H54 (cell line): ENCODE results near the gene PID1.

ENCODE experiments used
- DNase-seq: peaks from one replicate; pipeline ENCODE4 v3.0.0; 2011; ENCODE audit warnings: low spot score, mixed read lengths; ENCODE audit not compliant: insufficient read length
- FAIRE-seq: peaks from 3 replicates; lab custom pipeline; 2011; peaks lifted over from hg19 to GRCh38; lab: Jason Lieb, UNC
- POLR2A ChIP-seq: IDR thresholded peaks from 2 replicates; pipeline ENCODE4 v1.6.1; 2011; ENCODE audit warnings: low read depth, mild to moderate bottlenecking, low read length

Gene PID1

GRCh38 chr2:229059331-229060033 lies 211.6 kb downstream of the PID1 start:
- TF ChIP-seq POLR2A = no peak
- DNase-seq = no peak
- FAIRE-seq = no peak

- TF ChIP-seq POLR2A = no peak
- no peak for DNase-seq
- FAIRE-seq = no peak
These were observed 213.0 kb downstream of the PID1 start for GRCh38 chr2:229057976-229058553.

- TF ChIP-seq POLR2A = no peak
- no peak for DNase-seq
- no peak for FAIRE-seq
These were observed 216.8 kb downstream of the PID1 start for GRCh38 chr2:229054311-229054710.

GRCh38 chr2:229051798-229052197 lies 219.3 kb downstream of the PID1 start:
- no peak for DNase-seq
- no peak for TF ChIP-seq POLR2A
- no peak for FAIRE-seq

- TF ChIP-seq POLR2A = no peak
These were observed 221.0 kb downstream of the PID1 start for GRCh38 chr2:229050133-229050532.

GRCh38 chr2:229048134-229048533 lies 223.0 kb downstream of the PID1 start:
- DNase-seq = no peak

More at GRCh38 chr2:229050133-229050532, 221.0 kb downstream of the PID1 start:
- DNase-seq (no peak), FAIRE-seq (no peak)

GRCh38 chr2:229045671-229046070 lies 225.4 kb downstream of the PID1 start:
- no peak for FAIRE-seq
- TF ChIP-seq POLR2A = no peak
- DNase-seq = no peak

More at GRCh38 chr2:229048134-229048533, 223.0 kb downstream of the PID1 start:
- no peak for TF ChIP-seq POLR2A
- FAIRE-seq = no peak

- no peak for FAIRE-seq
- no peak for DNase-seq
- no peak for TF ChIP-seq POLR2A
These were observed 226.5 kb downstream of the PID1 start for GRCh38 chr2:229044581-229044980.

GRCh38 chr2:229043681-229044080 lies 227.4 kb downstream of the PID1 start:
- DNase-seq (no peak), FAIRE-seq (no peak)
- no peak for TF ChIP-seq POLR2A

- no peak for TF ChIP-seq POLR2A
- FAIRE-seq = no peak
- no peak for DNase-seq
These were observed 228.7 kb downstream of the PID1 start for GRCh38 chr2:229042349-229042748.

GRCh38 chr2:229041691-229042090 lies 229.4 kb downstream of the PID1 start:
- TF ChIP-seq POLR2A = no peak
- DNase-seq (no peak), FAIRE-seq (no peak)

GRCh38 chr2:229037621-229038020 lies 233.5 kb downstream of the PID1 start:
- FAIRE-seq = no peak
- no peak for DNase-seq

GRCh38 chr2:229033816-229034215 lies 237.3 kb downstream of the PID1 start:
- TF ChIP-seq POLR2A = no peak
- DNase-seq (no peak), FAIRE-seq (no peak)

More at GRCh38 chr2:229037621-229038020, 233.5 kb downstream of the PID1 start:
- no peak for TF ChIP-seq POLR2A

GRCh38 chr2:229032608-229033234 lies 238.4 kb downstream of the PID1 start:
- TF ChIP-seq POLR2A = no peak
- no peak for DNase-seq
- FAIRE-seq = no peak
